Gastrocnemius medialis (tissue), 4 donors: ENCODE results near the gene DIAPH3. TPM values are rescaled to one million over a fixed set of nuclear protein-coding genes. Genes with fewer than 3 reads are reported as not detected.

ENCODE experiments used
- ATAC-seq, 2 donors: fragments of 150-250 bp; one replicate each; pipeline ENCODE4 v1.9.1; 2016
- DNase-seq, 2 donors: peaks; one replicate each; pipeline ENCODE4 v3.0.0-alpha.2; 2019
- H3K27ac ChIP-seq, 4 donors: fragments of 200-600 bp; sonication (generic); 1 replicate in 1 of 4; 2 replicates in 3 of 4; pipeline ENCODE4 v1.5.1; 2016 to 2018; ENCODE audit warnings: mild to moderate bottlenecking in 2 of 4, moderate library complexity in 1 of 4
- H3K27me3 ChIP-seq, 3 donors: fragments of 200-600 bp; sonication (generic) in 2 of 3; 1 replicate in 1 of 3; 2 replicates in 2 of 3; pipeline versions ENCODE4 v1.5.1 to v1.6.0; 2016 to 2019; ENCODE audit warnings: mild to moderate bottlenecking in 1 of 3, moderate library complexity in 1 of 3
- H3K36me3 ChIP-seq, 2 donors: fragments of 200-600 bp; sonication (generic) in 1 of 2; one replicate each; pipeline ENCODE4 v1.5.1; 2017 to 2018
- H3K4me1 ChIP-seq, 2 donors: fragments of 200-600 bp; sonication (generic) in 1 of 2; one replicate each; pipeline ENCODE4 v1.5.1; 2016 to 2017; ENCODE audit warnings: mild to moderate bottlenecking in 2 of 2
- H3K4me3 ChIP-seq, 4 donors: fragments of 200-600 bp; sonication (generic) in 3 of 4; 1 replicate in 1 of 4; 2 replicates in 3 of 4; pipeline ENCODE4 v1.5.1; 2016 to 2019; ENCODE audit warnings: mild to moderate bottlenecking in 2 of 4
- H3K9me3 ChIP-seq, 3 donors: fragments of 200-600 bp; sonication (generic) in 2 of 3; 1 replicate in 1 of 3; 2 replicates in 2 of 3; pipeline ENCODE4 v1.5.1; 2016 to 2019
- CTCF ChIP-seq, 5 experiments: fragments of 450-650 bp in 3 of 5; fragments of 200-600 bp in 2 of 5; sonication (generic) in 2 of 5; IDR thresholded peaks in 4 of 5; conservative IDR thresholded peaks in 1 of 5; 1 replicate in 4 of 5; 2 replicates in 1 of 5; pipeline ENCODE4 v1.5.1; 2016 to 2019; ENCODE audit warnings: antibody characterized with exemption in 5 of 5, mild to moderate bottlenecking in 3 of 5, moderate library complexity in 3 of 5
- POLR2A ChIP-seq, 2 donors: fragments of 450-650 bp; IDR thresholded peaks; one replicate each; pipeline ENCODE4 v1.6.1; 2017; ENCODE audit warnings: antibody characterized with exemption in 2 of 2, mild to moderate bottlenecking in 2 of 2, moderate library complexity in 2 of 2
- in situ Hi-C, 4 donors: fragments of 200-750 bp; cut with MboI; loops; one replicate each; pipeline versions ENCODE4 v1.15.0 to v1.8.0; 2017; ENCODE audit warnings: low sequenced_read_pairs in 4 of 4
- intact Hi-C: fragments of 100-400 bp; cut with DNase I; formaldehyde crosslinking; loops from one replicate; pipeline ENCODE4 v1.15.1; 2023; ENCODE audit warnings: low total_unique reads
- total RNA-seq, 4 donors: library from RNA; depleted of rRNA; stranded (reverse); fragments of >200 nt; gene quantifications; one replicate each; pipeline versions ENCODE4 v1.1.0 to v1.2.3, GENCODE V29; 2016

Gene DIAPH3
- total RNA-seq, 4 donors from 2014 or later: 0.13 TPM; not detected in 3

GRCh38 chr13:60019119-60019993 lies 144.4 kb downstream of the DIAPH3 start:
- Histone ChIP-seq H3K4me1 (no peaks in the 10 kb centered on the region), H3K27ac (no peak overlapping the region), H3K36me3 (no peaks in the 10 kb centered on the region), H3K27me3 (no peaks in the 10 kb centered on the region), H3K4me3 (no peak overlapping the region), H3K9me3 (no peaks in the 10 kb centered on the region)
- DNase-seq (no peak), ATAC-seq (no peak)
- intact Hi-C loops (no loop called here), in situ Hi-C loops (no loop called here)
- TF ChIP-seq CTCF (IDR thresholded peaks at IDR 0.05 in 4 of 5, conservative IDR thresholded peaks at IDR 0.05 in 1 of 5) (no peak), POLR2A (IDR thresholded peaks at IDR 0.05) (no peak)

- ATAC-seq: no peak
- Histone ChIP-seq H3K9me3 (no peaks in the 10 kb centered on the region), H3K27me3 (no peaks in the 10 kb centered on the region), H3K27ac (no peak overlapping the region), H3K4me1 (no peaks in the 10 kb centered on the region), H3K4me3 (no peak overlapping the region), H3K36me3 (no peaks in the 10 kb centered on the region)
- in situ Hi-C loops: no loop called here
- TF ChIP-seq CTCF (IDR thresholded peaks at IDR 0.05 in 4 of 5, conservative IDR thresholded peaks at IDR 0.05 in 1 of 5) (no peak), POLR2A (IDR thresholded peaks at IDR 0.05) (no peak)
- no peak for DNase-seq
- intact Hi-C loops: no loop called here
Measured at GRCh38 chr13:60018536-60018935, 145.2 kb downstream of the DIAPH3 start.

DNA sequence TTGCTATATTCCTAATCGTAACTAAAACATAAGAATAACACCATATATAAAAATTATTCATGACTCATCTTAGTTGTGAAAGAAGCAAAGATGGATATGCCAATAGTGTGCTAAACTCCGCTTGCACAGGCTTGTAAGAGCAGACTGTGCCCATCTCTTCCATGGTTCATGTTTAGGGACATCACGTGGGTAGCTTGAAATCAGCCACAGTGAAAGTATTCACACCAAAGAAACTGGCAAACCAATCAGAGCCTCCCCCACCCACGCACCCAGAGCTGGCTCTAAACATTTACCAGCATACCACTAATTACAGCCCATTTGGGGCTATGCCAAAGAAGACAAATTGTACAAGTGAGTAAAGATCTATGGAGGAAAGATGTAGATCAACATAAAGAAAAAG lies 147.5 kb downstream of the DIAPH3 start:
- no peaks in the 10 kb centered on the region for H3K36me3 ChIP-seq

DNA sequence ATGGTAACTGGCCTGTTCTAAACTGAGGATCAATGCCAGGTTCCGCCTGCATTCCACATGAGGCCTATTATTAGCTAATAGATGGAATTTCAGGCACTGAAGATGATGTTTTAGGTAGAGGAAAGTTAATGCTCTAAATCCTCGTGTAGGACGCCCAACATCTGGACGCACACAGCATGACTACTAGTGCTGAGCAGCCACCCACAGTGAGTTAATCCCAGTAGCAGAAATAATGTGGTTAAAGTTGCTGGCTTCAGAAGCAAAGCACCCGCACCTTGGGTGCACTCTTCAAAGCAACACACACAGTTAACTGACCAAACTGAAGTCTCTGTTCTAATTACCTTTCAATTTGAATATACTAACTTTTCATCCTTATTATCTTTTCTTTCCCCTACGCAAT lies 150.6 kb downstream of the DIAPH3 start:
- Histone ChIP-seq H3K36me3 (no peaks in the 10 kb centered on the region), H3K4me1 (no peaks in the 10 kb centered on the region), H3K27ac (no peak overlapping the region), H3K4me3 (no peak overlapping the region), H3K27me3 (no peaks in the 10 kb centered on the region), H3K9me3 (no peaks in the 10 kb centered on the region)
- ATAC-seq (no peak), DNase-seq (no peak)
- intact Hi-C loops: no loop called here
- TF ChIP-seq POLR2A (IDR thresholded peaks at IDR 0.05) (no peak), CTCF (IDR thresholded peaks at IDR 0.05 in 4 of 5, conservative IDR thresholded peaks at IDR 0.05 in 1 of 5) (no peak)
- in situ Hi-C loops: no loop called here

More for the DNA sequence above, 147.5 kb downstream of the DIAPH3 start:
- DNase-seq (no peak), ATAC-seq (no peak)
- in situ Hi-C loops (no loop called here), intact Hi-C loops (no loop called here)
- Histone ChIP-seq H3K4me3 (no peak overlapping the region), H3K27ac (no peak overlapping the region), H3K27me3 (no peaks in the 10 kb centered on the region), H3K9me3 (no peaks in the 10 kb centered on the region), H3K4me1 (no peaks in the 10 kb centered on the region)
- no peak for TF ChIP-seq POLR2A (IDR thresholded peaks at IDR 0.05)
- no peak for TF ChIP-seq CTCF (IDR thresholded peaks at IDR 0.05 in 4 of 5, conservative IDR thresholded peaks at IDR 0.05 in 1 of 5)
